ENCODE data around the gene ZNF134.

ZNF134 gene

DNA sequence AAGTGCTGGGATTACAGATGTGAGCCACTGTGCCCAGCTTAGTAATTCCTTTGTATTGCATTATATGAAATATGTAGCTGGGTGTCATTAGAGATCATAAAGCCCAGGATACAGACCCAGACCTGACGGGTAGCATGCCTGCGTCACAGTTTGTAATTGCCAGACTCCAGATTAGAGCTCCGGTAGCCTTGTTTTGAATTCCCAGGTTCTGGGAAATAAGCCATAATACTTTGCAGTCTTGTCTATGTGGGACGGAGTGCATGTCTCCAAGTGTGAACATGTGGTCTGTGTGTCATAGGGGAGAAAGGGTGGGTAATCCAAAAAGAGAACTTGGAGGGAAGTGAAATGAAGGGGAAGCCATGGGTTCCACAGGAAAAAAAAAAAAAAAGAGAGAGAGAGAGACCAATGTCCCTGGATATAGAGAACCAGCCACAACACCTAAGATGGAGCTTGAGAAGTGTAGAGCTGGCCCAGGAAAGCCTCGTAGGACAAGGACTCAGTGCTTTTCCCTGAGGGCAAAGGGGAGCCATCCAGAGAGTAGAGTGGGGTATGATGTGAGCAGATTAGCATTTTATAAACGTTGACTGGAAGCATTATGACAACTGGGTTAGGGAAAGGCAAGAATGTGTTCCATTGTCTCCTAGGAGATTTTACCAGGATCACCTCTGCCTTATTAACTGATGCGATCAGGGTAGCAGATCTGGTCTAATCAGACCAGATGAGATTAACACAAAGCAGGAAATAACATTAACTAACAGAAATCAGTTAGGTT lies 57.3 kb downstream of the ZNF134 start:
- H3K36me3 ChIP-seq = no peaks in the 10 kb centered on the region
- no peak for TF ChIP-seq Cebpa-rat (IDR thresholded peaks at IDR 0.05)
- H3K4me3 ChIP-seq = no peak overlapping the region
- H3K9ac ChIP-seq = no peak overlapping the region
- peaks cover 0 to 12% (median 5%) of the 10 kb centered on the region in 11 experiments; a peak in 8 of 22 replicates for H3K9me3 ChIP-seq (replicated peaks in 1 of 11)
- H3K4me1 ChIP-seq = peaks cover 7 to 16% (median 15%) of the 10 kb centered on the region in 10 experiments
- no peak overlapping the region for H3K27ac ChIP-seq
- peaks cover 0 to 7% (median under 1%) of the 10 kb centered on the region in 11 experiments; a peak in 8 of 22 replicates for H3K27me3 ChIP-seq
- no peak overlapping the region for H3K4me2 ChIP-seq
- H4K20me1 ChIP-seq = no peaks in the 10 kb centered on the region

GRCh38 chr19:57672466-57672865 lies 58.4 kb downstream of the ZNF134 start:
- H4K20me1 ChIP-seq = no peaks in the 10 kb centered on the region
- no peak overlapping the region for H3K9ac ChIP-seq
- peaks cover 8 to 25% (median 21%) of the 10 kb centered on the region in 10 experiments for H3K4me1 ChIP-seq
- no peaks in the 10 kb centered on the region for H3K27me3 ChIP-seq
- no peak overlapping the region for H3K27ac ChIP-seq
- no peak for TF ChIP-seq Cebpa-rat (IDR thresholded peaks at IDR 0.05)
- H3K9me3 ChIP-seq (replicated peaks in 1 of 11) = peaks cover 0 to 12% (median 5%) of the 10 kb centered on the region in 11 experiments; a peak in 9 of 22 replicates
- no peak overlapping the region for H3K4me2 ChIP-seq
- H3K4me3 ChIP-seq = no peak overlapping the region
- H3K36me3 ChIP-seq = no peaks in the 10 kb centered on the region

Measured in BLaER1 treated with 17β-estradiol and CSF1 and Interleukin-3, amounts not matched to agents 10 nM and 100 nM (cell line).